ENCODE data around the gene C5orf47. TPM values are rescaled to one million over a fixed set of nuclear protein-coding genes. Genes with fewer than 3 reads are reported as not detected.

Gene C5orf47
- not detected for total RNA-seq

DNA sequence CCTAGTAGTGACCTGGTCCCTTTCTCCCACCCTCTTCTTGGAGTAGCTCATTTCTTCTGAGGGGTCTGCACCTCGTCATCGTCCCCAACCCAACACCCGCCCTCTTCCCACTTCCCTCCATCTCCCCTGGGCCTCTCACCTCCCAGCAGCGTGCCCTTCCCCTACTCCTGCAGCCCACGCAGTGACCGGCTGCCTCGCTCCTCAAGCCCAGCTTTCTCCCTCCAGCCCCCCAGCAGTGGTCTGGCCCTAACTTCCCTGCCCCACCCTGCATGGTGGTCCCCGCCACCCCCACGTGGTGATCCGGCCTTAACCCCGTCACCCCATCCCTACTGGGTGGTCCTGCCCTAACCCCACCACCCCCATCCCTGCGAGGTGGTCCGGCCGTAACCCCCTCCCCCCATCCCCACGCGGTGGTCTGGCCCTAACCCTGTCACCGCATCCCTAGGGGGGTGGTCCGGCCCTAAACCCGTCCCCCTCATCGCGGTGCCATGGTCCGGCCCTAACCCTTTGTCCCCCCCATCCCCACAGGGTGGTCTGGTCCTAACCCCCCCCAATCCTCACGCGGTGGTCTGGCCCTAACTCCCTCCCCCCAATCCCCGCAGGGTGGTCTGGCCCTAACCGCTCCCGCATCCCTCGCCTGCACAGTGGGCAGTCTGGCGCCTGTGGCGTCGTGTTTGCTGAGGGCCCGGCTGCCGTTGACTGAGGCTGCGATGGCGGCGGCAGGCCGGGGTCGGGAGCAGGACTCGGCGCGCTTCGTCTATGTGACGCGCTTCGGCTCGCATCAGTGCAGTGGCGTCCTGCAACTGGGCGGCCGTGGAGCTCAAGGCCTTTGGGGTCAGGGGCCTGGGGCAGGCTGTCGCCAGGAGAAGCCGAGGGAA, at the start of gene C5orf47:
C5orf47 (plus strand) TSS at position 617 of the 878 bp plus-strand sequence; CDS start at position 711, 94 bp downstream.
- POLR2A ChIA-PET: no interaction called here
- no peak within 1 kb of the TSS for H3K27ac Mint-ChIP-seq
- no peak for DNase-seq

DNA sequence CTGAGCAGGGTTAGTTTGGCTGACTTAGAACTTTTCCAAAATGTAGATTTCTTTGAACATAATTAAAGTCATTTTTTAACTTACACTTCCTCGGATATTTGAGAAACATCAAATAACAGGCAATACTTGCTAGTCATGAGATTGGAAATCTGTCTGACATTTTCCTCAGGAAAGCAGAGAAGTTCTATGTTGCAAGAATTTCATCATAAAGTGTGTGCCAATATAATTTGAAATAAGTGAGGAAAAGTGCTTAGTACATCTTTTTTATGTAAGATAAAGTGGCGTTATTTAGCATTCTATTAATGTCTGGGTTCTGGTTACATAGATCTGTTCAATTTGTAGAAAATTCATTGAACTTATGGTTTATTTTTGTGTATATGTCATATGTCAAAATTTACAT, 48.7 kb upstream of the C5orf47 start:
- ChIA-PET POLR2A (no interaction called here), CTCF (no interaction called here)
- Mint-ChIP-seq H3K4me1 (ENCODE audit: low read depth) (no peaks in the 10 kb centered on the region), H3K36me3 (peaks cover 2% of the 10 kb centered on the region), H3K27ac (no peak overlapping the region), H3K9me3 (no peaks in the 10 kb centered on the region), H3K27me3 (no peaks in the 10 kb centered on the region), H3K4me3 (no peak overlapping the region)
- DNase-seq: no peak
- intact Hi-C loops (cut with micrococcal nuclease): no loop called here

More for the DNA sequence above, at the start of gene C5orf47:
- CTCF ChIA-PET: interaction anchor here (1.0 kb wide), 1 partner anchor 64 kb away, joined by 3 read pairs; no protein-coding TSS in a partner anchor
- Mint-ChIP-seq H3K4me3 (no peak within 1 kb of the TSS), H3K9me3 (no peaks in the 10 kb centered on the region), H3K27me3 (peaks cover 1% of the 10 kb centered on the region), H3K36me3 (no peaks in the 10 kb centered on the region), H3K4me1 (ENCODE audit: low read depth) (no peaks in the 10 kb centered on the region)
- intact Hi-C loops (cut with micrococcal nuclease): no loop called here

- CTCF ChIA-PET: no interaction called here
- no peaks in the 10 kb centered on the region for H3K4me1 Mint-ChIP-seq (ENCODE audit: low read depth)
- no peak for DNase-seq
Observed at GRCh38 chr5:173941102-173941501, 47.9 kb upstream of the C5orf47 start.

DNA sequence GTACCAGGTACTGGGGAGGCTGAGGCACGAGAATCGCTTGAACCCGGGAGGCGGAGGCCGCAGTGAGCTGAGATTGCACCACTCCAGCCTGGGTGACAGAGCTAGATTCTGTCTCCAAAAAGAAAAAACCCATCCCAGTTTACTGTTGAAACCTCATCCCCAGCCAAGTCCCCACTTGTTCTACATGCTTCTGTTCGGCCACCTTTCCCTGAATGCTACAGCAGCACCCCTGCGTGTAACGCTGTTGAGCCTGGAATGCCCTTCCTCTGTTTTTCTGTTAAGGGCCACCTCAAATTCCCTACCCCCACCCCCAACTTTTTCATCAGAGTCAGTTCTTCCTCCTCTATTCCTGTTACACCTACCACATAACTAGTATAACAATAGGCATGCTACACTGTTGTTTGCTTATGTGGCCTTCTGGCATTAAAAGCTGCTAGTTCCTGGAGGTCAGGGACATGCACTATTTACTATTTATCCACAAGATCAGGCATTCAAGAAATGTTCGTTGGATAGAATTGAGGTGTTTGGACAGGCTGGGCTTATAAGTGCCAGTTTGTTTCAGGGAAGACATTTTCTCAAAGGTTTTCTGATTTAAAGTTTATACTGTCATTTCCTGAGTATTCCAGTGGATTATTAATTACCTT, 47.1 kb upstream of the C5orf47 start:
- intact Hi-C loops (cut with micrococcal nuclease): no loop called here
- no peak overlapping the region for H3K27ac Mint-ChIP-seq
- ChIA-PET CTCF (no interaction called here), POLR2A (no interaction called here)
- peaks cover 7% of the 10 kb centered on the region for H3K36me3 Mint-ChIP-seq
- no peaks in the 10 kb centered on the region for H3K4me1 Mint-ChIP-seq (ENCODE audit: low read depth)
- no peak overlapping the region for H3K4me3 Mint-ChIP-seq
- H3K27me3 Mint-ChIP-seq: no peaks in the 10 kb centered on the region
- no peaks in the 10 kb centered on the region for H3K9me3 Mint-ChIP-seq
- DNase-seq: no peak

More at GRCh38 chr5:173941102-173941501, 47.9 kb upstream of the C5orf47 start:
- POLR2A ChIA-PET: no interaction called here
- intact Hi-C loops (cut with micrococcal nuclease): no loop called here
- H3K9me3 Mint-ChIP-seq: no peaks in the 10 kb centered on the region
- H3K4me3 Mint-ChIP-seq: no peak overlapping the region
- H3K27ac Mint-ChIP-seq: no peak overlapping the region
- H3K27me3 Mint-ChIP-seq: no peaks in the 10 kb centered on the region
- H3K36me3 Mint-ChIP-seq: peaks cover 3% of the 10 kb centered on the region

GRCh38 chr5:173944511-173944910, 44.5 kb upstream of the C5orf47 start:
- POLR2A ChIA-PET: no interaction called here
- peaks cover 8% of the 10 kb centered on the region for H3K36me3 Mint-ChIP-seq

DNA sequence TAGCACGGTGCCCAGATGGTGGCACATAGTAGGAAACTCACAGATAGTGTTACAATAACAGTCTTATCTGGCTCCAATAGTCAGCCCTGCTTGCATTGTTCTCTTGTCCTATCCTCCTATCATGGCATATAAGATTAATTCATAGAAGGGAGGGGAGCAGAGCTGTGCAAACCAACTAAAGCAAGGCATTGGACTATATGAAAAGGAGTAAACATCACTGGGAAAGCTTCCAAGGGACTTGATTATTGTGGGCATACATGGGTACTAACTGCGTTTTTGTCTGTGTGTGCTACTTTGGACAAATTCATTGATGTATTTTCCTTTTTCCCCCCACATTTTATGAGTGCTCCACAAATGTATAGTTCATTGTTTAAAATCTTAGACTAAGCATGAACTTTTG, 43.8 kb upstream of the C5orf47 start:
- H3K4me3 Mint-ChIP-seq: no peak overlapping the region
- no peaks in the 10 kb centered on the region for H3K27me3 Mint-ChIP-seq
- intact Hi-C loops (cut with micrococcal nuclease): no loop called here
- no peaks in the 10 kb centered on the region for H3K9me3 Mint-ChIP-seq
- ChIA-PET POLR2A (no interaction called here), CTCF (no interaction called here)
- DNase-seq: no peak
- no peaks in the 10 kb centered on the region for H3K4me1 Mint-ChIP-seq (ENCODE audit: low read depth)
- no peak overlapping the region for H3K27ac Mint-ChIP-seq
- H3K36me3 Mint-ChIP-seq: peaks cover 12% of the 10 kb centered on the region

More at GRCh38 chr5:173944511-173944910, 44.5 kb upstream of the C5orf47 start:
- H3K4me1 Mint-ChIP-seq (ENCODE audit: low read depth): no peaks in the 10 kb centered on the region
- H3K27ac Mint-ChIP-seq: no peak overlapping the region
- H3K27me3 Mint-ChIP-seq: no peaks in the 10 kb centered on the region
- H3K9me3 Mint-ChIP-seq: no peaks in the 10 kb centered on the region
- intact Hi-C loops (cut with micrococcal nuclease): no loop called here
- CTCF ChIA-PET: no interaction called here
- DNase-seq: no peak
- no peak overlapping the region for H3K4me3 Mint-ChIP-seq

DNA sequence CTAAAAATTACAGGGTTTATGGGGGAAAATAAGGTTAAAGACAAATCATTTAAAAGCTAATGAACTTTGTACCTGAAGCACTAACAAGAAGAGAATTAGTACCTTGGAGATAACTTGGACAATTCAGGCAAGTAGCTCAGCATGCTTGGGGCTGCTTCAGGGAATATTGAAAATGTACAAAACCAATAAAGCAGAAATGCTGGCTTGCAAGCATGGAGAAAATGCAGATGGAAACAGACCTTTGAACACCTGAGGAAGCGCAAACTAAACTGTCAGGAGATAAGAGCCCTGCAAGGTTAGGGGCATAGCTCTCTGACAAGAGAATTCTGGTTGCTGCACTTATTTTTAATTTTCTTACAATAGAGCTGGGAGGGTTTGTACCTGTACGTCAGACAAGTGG, 42.6 kb upstream of the C5orf47 start:
- ChIA-PET CTCF (interaction anchor here (0.9 to 1.0 kb wide), 2 partner anchors 21 to 331 kb away, joined by 3 read pairs; no protein-coding TSS in a partner anchor), POLR2A (no interaction called here)
- H3K9me3 Mint-ChIP-seq: no peaks in the 10 kb centered on the region
- H3K27me3 Mint-ChIP-seq: no peaks in the 10 kb centered on the region
- H3K4me1 Mint-ChIP-seq (ENCODE audit: low read depth): no peaks in the 10 kb centered on the region
- no peak for DNase-seq
- no peak overlapping the region for H3K27ac Mint-ChIP-seq
- no peak overlapping the region for H3K4me3 Mint-ChIP-seq
- peaks cover 13% of the 10 kb centered on the region for H3K36me3 Mint-ChIP-seq
- intact Hi-C loops (cut with micrococcal nuclease): no loop called here

- Mint-ChIP-seq H3K4me1 (ENCODE audit: low read depth) (no peaks in the 10 kb centered on the region), H3K27ac (no peak overlapping the region)
- CTCF ChIA-PET: no interaction called here
Observed at GRCh38 chr5:173950829-173951228, 38.1 kb upstream of the C5orf47 start.

DNA sequence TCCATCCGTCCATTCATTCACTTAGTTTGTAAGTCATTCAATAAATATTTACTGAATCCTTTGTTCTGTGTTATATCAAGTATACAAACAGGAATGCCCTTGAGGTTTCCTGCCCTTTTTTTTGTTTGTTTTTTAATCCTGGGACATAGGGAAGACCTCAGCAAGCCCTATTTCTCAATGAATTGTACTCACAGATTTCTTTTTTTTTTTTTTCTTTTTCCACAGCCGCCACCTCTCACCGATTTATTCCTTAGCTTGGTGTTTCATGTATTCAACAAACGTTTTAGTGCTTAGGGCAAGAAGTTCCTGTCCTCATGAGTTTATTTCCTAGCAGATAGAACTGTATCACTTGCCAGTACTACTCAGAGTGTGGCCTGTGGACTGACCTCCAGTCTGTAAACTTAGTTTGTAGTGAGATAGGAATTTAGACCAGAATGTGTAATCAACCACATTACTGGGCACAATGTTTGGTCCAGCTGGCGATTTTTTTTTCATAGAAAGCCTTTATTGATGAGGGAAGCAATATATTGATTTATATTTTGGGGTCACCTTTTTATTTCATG, 35.4 kb upstream of the C5orf47 start:
- H3K27me3 Mint-ChIP-seq: no peaks in the 10 kb centered on the region
- H3K4me1 Mint-ChIP-seq (ENCODE audit: low read depth): no peaks in the 10 kb centered on the region
- H3K36me3 Mint-ChIP-seq: peaks cover 28% of the 10 kb centered on the region
- ChIA-PET CTCF (no interaction called here), POLR2A (no interaction called here)
- H3K9me3 Mint-ChIP-seq: no peaks in the 10 kb centered on the region
- no peak overlapping the region for H3K4me3 Mint-ChIP-seq
- intact Hi-C loops (cut with micrococcal nuclease): no loop called here
- H3K27ac Mint-ChIP-seq: no peak overlapping the region
- DNase-seq: no peak

More at GRCh38 chr5:173950829-173951228, 38.1 kb upstream of the C5orf47 start:
- no peak for DNase-seq
- POLR2A ChIA-PET: no interaction called here
- no peak overlapping the region for H3K4me3 Mint-ChIP-seq
- no peaks in the 10 kb centered on the region for H3K9me3 Mint-ChIP-seq
- peaks cover 34% of the 10 kb centered on the region for H3K36me3 Mint-ChIP-seq
- H3K27me3 Mint-ChIP-seq: no peaks in the 10 kb centered on the region
- intact Hi-C loops (cut with micrococcal nuclease): no loop called here

DNA sequence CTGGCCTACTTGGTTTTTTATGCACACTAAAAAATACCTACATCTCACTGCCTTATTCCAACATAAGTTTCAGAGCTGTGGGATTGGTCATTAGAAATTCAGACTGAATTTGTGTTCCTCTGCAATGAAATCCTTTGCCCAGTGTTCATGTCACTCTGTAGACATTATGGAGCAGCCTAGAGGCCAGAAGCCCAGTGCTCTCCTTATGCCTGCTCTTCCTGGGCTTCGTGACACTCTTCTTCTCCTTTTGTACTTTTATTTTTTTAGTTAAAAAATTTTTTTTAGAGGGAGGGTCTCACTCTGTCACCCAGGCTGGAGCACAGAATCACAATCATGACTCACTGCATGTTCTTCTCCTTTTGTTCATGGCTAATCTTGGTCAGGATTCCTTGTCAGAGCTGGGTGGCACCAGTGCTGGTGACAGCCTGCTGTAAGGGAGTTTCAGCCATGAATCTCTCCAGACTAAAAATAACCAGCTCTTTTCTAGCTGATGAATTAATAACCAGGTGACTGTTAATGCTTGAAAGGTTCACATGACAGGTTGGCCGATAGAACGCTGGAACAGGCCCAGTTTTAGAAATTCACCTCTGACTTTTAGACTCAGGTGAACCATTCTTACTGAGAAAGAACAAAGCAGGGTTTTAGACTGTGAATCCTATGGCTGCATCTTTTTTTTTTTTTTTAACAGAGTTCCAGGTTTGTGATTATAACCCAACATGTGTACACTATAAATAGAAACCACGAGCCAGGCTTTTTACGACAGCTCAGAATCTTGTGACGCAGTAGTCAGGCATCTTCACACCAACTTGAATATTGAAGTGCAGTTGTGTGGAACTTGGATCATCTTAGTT, 34.1 kb upstream of the C5orf47 start:
- Mint-ChIP-seq H3K4me3 (no peak overlapping the region), H3K27me3 (no peaks in the 10 kb centered on the region), H3K4me1 (ENCODE audit: low read depth) (no peaks in the 10 kb centered on the region), H3K9me3 (no peaks in the 10 kb centered on the region), H3K36me3 (peaks cover 26% of the 10 kb centered on the region), H3K27ac (no peak overlapping the region)
- intact Hi-C loops (cut with micrococcal nuclease): no loop called here
- no peak for DNase-seq
- POLR2A ChIA-PET: no interaction called here
- CTCF ChIA-PET: no interaction called here

GRCh38 chr5:173960986-173961385, 28.0 kb upstream of the C5orf47 start:
- ChIA-PET POLR2A (no interaction called here), CTCF (no interaction called here)
- Mint-ChIP-seq H3K27ac (no peak overlapping the region), H3K9me3 (no peaks in the 10 kb centered on the region), H3K4me3 (no peak overlapping the region), H3K27me3 (no peaks in the 10 kb centered on the region), H3K4me1 (ENCODE audit: low read depth) (peaks cover 16% of the 10 kb centered on the region), H3K36me3 (peaks cover 2% of the 10 kb centered on the region)
- DNase-seq: no peak
- intact Hi-C loops (cut with micrococcal nuclease): no loop called here

- Mint-ChIP-seq H3K4me3 (no peak overlapping the region), H3K9me3 (no peaks in the 10 kb centered on the region), H3K27ac (no peak overlapping the region), H3K4me1 (ENCODE audit: low read depth) (peaks cover 16% of the 10 kb centered on the region), H3K36me3 (peaks cover 1% of the 10 kb centered on the region), H3K27me3 (no peaks in the 10 kb centered on the region)
- POLR2A ChIA-PET: no interaction called here
- intact Hi-C loops (cut with micrococcal nuclease): no loop called here
- CTCF ChIA-PET: interaction anchor here (3.1 kb wide), 1 partner anchor 11 kb away, joined by 22 read pairs; no protein-coding TSS in a partner anchor
- DNase-seq: no peak
Observed at GRCh38 chr5:173961418-173961817, 27.6 kb upstream of the C5orf47 start.

Data from activated CD4-positive, alpha-beta memory T cell treated with anti-CD3 and anti-CD28 coated beads for 36 hours (primary cell).